Left lung (tissue), 10 donors: ENCODE measurements around the gene EPB41L4A. TPM values are rescaled to one million over a fixed set of nuclear protein-coding genes. Genes with fewer than 3 reads are reported as not detected.
"Not testable (repeated sequence)": the region's sequence is repeated elsewhere in the genome, so short reads cannot be mapped to it uniquely, and the experiment has no call there.

Source experiments
- ATAC-seq: fragments of 200-7000 bp; cut with Tn5 transposase; one replicate; pipeline ENCODE4 v1.9.1; 2020; ENCODE audit warnings: moderate library complexity
- DNase-seq, 4 donors: peaks; one replicate each; pipeline ENCODE4 v3.0.0-alpha.2; 2013 to 2020
- H3K27ac ChIP-seq, 2 donors: fragments of 200-600 bp; sonication (generic) in 1 of 2; one replicate each; pipeline versions ENCODE4 v1.5.0 to v1.8.0; 2020 to 2021
- H3K27me3 ChIP-seq, 2 donors: fragments of 200-600 bp; sonication (generic) in 1 of 2; one replicate each; pipeline versions ENCODE4 v1.5.0 to v1.8.0; 2020 to 2021
- H3K36me3 ChIP-seq, 2 donors: fragments of 200-600 bp; sonication (generic) in 1 of 2; one replicate each; pipeline versions ENCODE4 v1.5.0 to v1.8.0; 2020 to 2021
- H3K4me1 ChIP-seq, 2 donors: fragments of 200-600 bp; one replicate each; pipeline ENCODE4 v1.8.0; 2021
- H3K4me3 ChIP-seq, 2 donors: fragments of 200-600 bp; sonication (generic) in 1 of 2; one replicate each; pipeline versions ENCODE4 v1.5.0 to v1.8.0; 2020 to 2021; ENCODE audit warnings: mild to moderate bottlenecking in 1 of 2
- H3K9me3 ChIP-seq, 2 donors: fragments of 200-600 bp; sonication (generic) in 1 of 2; one replicate each; pipeline versions ENCODE4 v1.5.0 to v1.8.0; 2020 to 2021
- intact Hi-C, 2 donors: fragments of 100-400 bp; cut with DNase I; formaldehyde crosslinking; loops; one replicate each; pipeline versions ENCODE4 v1.11.2 to v1.14.2; 2022
- polyA plus RNA-seq, 6 donors: library from polyadenylated mRNA; unstranded; fragments of 120-200 nt; gene quantifications; one replicate each; pipeline ENCODE4 v1.2.1, GENCODE V29; 2013; ENCODE audit not compliant: insufficient read length in 6 of 6
- total RNA-seq, 2 donors: library from RNA; stranded (reverse); fragmentation: NEBNext Ultra II Directional; extraction: Animal tissue kit (Norgen Biotek cat#: 25700); gene quantifications; one replicate each; pipeline ENCODE4 v1.2.1, GENCODE V29; 2021
- TF ChIP-seq, protein P1 (sequence below), 2 donors: fragments of 200-600 bp; sonication (generic) in 1 of 2; IDR thresholded peaks; one replicate each; pipeline versions ENCODE4 v1.5.0 to v1.8.0; 2021; ENCODE audit warnings: antibody characterized with exemption in 2 of 2
- donor health status: DM: no; HTN: yes; CAD: no.
- donor health status: DM: no; HTN: no; CAD: no.

EPB41L4A gene
- total and polyA plus RNA-seq, 8 donors: 13.6 to 31.3 (median 17.6) TPM

DNA sequence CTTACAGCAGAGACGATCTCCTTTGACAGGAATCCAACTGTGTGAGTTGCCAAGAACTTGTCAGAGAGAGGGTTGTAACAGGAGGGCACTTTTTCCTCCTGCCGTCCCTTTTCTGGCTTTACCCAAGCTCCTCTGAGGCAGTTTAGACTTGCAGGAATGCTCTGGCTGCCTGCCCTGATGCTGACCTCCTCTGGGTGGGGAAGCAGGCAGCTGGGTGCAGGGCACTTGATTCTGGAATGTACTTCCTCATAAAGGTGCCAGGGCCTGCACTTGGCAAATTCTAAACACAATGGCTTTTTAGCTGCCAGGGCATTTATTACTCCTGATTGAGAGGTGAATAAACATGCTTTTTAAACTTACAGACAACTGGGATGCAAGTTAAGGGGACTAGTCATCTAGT is 190.4 kb downstream of the EPB41L4A start:
- Histone ChIP-seq H3K4me1 (peaks cover 7% of the 10 kb centered on the region in 2 donors), H3K9me3 (no peaks in the 10 kb centered on the region), H3K27me3 (no peaks in the 10 kb centered on the region), H3K4me3 (no peak overlapping the region), H3K27ac (no peak overlapping the region), H3K36me3 (no peaks in the 10 kb centered on the region)
- TF ChIP-seq, protein P1, sequence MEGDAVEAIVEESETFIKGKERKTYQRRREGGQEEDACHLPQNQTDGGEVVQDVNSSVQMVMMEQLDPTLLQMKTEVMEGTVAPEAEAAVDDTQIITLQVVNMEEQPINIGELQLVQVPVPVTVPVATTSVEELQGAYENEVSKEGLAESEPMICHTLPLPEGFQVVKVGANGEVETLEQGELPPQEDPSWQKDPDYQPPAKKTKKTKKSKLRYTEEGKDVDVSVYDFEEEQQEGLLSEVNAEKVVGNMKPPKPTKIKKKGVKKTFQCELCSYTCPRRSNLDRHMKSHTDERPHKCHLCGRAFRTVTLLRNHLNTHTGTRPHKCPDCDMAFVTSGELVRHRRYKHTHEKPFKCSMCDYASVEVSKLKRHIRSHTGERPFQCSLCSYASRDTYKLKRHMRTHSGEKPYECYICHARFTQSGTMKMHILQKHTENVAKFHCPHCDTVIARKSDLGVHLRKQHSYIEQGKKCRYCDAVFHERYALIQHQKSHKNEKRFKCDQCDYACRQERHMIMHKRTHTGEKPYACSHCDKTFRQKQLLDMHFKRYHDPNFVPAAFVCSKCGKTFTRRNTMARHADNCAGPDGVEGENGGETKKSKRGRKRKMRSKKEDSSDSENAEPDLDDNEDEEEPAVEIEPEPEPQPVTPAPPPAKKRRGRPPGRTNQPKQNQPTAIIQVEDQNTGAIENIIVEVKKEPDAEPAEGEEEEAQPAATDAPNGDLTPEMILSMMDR (IDR thresholded peaks at IDR 0.05): no peak
- DNase-seq (peak; percentile 62 to 88 (median 86)), ATAC-seq (peak; percentile 99)
- intact Hi-C loops: loop anchor here in 1 of 2 donors (10.0 kb wide), 1 partner anchor 186 kb away; the partner anchor contains the start of gene EPB41L4A

DNA sequence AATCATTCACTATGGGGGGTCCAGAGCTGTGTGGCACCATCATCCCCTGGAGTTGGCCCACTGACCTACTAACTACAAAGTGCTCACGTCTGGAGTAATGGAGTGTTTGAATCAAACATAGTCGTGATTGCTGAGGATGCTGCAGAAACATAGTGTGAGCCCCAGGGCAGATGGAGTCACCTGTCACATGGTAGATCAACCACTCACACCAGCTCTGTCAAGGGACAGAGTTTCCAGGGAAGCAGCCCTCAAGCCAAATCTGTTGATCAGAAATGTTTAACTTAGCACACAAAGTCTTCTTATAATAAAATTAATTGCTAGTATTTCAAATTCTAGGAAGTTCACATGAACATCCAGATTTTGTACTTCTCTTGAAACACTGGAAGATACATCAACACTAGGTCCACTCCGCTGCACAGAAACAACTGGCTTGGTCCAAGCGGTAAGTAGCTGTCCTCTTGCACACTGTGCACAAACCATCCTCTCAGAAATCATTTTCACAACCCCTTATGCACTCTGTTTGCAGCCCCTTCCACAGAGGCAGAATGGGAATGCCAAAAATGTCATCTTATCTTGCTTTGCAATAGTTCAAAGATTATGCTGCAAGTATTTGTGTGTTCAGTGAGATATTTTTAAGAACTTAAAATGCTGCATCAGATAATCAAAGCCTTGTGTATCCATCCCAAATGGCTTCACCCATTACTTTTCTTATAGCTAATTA is 191.0 kb downstream of the EPB41L4A start:
- H3K27me3 ChIP-seq: no peaks in the 10 kb centered on the region
- ATAC-seq (peak; percentile 38), DNase-seq (peak in 1 of 4 donors; percentile 8)
- no peak overlapping the region for H3K27ac ChIP-seq
- TF ChIP-seq, protein P1 (IDR thresholded peaks at IDR 0.05): no peak
- no peaks in the 10 kb centered on the region for H3K9me3 ChIP-seq
- no peaks in the 10 kb centered on the region for H3K36me3 ChIP-seq
- peaks cover 7% of the 10 kb centered on the region in 2 donors for H3K4me1 ChIP-seq
- H3K4me3 ChIP-seq: no peak overlapping the region
- intact Hi-C loops: loop anchor here in 1 of 2 donors (10.0 kb wide), 1 partner anchor 187 kb away; the partner anchor contains the start of gene EPB41L4A

DNA sequence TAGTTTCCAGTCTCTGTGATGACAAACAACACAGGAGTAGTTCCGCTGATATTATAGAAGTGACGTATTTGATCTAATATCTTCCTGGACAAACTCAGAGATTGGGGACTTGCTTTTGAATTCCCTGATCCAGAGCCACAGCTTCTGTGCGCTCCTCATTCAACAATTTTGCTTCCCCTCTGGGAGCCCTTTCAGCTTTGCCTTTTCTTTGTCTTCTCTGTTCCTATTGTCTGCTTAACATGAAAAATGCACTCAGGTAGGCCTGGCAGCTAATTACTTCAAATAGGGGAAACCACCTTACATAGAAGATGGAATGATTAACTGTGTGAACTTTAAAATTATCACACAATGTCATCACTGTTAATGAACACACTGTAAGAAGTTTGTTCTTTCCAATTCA is 192.9 kb downstream of the EPB41L4A start:
- intact Hi-C loops: loop anchor here in 1 of 2 donors (10.0 kb wide), 1 partner anchor 189 kb away; the partner anchor contains the start of gene EPB41L4A
- ATAC-seq: no peak

DNA sequence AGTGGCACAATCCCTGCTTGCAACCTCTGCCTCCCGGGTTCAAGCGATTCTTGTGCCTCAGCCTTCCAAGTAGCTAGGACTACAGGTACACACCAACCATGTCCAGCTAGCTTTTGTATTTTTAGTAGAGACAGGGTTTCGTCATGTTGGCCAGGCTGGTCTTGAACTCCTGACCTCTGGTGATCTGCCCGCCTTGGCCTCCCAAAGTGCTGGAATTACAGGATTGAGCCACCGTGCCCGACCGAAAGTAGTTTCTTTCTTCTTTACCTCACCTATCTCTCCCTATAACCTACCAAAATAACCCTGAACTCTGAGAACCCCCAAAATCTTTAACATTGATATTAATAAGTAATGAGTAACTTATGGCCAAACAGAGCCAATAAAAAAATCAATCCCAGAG is 196.1 kb downstream of the EPB41L4A start:
- intact Hi-C loops: loop anchor here in 1 of 2 donors (10.0 kb wide), 1 partner anchor 192 kb away; the partner anchor contains the start of gene EPB41L4A
- H3K27ac ChIP-seq, H3K9me3 ChIP-seq, H3K4me1 ChIP-seq, DNase-seq, H3K36me3 ChIP-seq, H3K4me3 ChIP-seq, H3K27me3 ChIP-seq, ATAC-seq: not testable (repeated sequence)

More for the DNA sequence above, 192.9 kb downstream of the EPB41L4A start:
- H3K9me3 ChIP-seq: no peaks in the 10 kb centered on the region
- H3K4me3 ChIP-seq: no peak overlapping the region
- DNase-seq: no peak
- no peaks in the 10 kb centered on the region for H3K27me3 ChIP-seq
- TF ChIP-seq, protein P1 (IDR thresholded peaks at IDR 0.05): no peak
- H3K27ac ChIP-seq: no peak overlapping the region
- H3K4me1 ChIP-seq: peaks cover 7% of the 10 kb centered on the region in 2 donors
- no peaks in the 10 kb centered on the region for H3K36me3 ChIP-seq

DNA sequence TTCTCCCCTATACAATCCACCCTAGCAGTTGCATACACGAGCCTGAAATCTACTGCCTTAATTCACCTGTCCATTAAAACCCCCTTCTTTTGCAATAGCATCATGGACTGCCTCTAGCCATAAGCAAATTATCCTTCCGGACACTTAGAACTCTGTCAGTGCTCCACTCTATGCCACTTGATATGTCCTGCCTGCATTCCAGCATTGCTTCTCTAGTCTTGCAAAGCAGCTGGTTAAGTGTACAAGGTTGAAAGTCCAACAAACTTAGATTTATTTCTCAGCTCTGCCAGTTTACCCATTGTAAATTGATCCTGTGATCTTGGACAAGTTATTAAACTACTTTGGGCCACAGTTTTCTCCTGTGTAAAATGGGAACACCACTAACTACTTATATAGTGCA is 197.9 kb downstream of the EPB41L4A start:
- H3K27ac ChIP-seq: no peak overlapping the region
- no peaks in the 10 kb centered on the region for H3K4me1 ChIP-seq
- H3K27me3 ChIP-seq: no peaks in the 10 kb centered on the region
- TF ChIP-seq, protein P1 (IDR thresholded peaks at IDR 0.05): no peak
- intact Hi-C loops: loop anchor here in 1 of 2 donors (10.0 kb wide), 1 partner anchor 194 kb away; the partner anchor contains the start of gene EPB41L4A
- no peak overlapping the region for H3K4me3 ChIP-seq
- H3K36me3 ChIP-seq: no peaks in the 10 kb centered on the region
- no peaks in the 10 kb centered on the region for H3K9me3 ChIP-seq
- DNase-seq (no peak), ATAC-seq (peak; percentile 55)
